ENCODE data around the gene VPS9D1.

VPS9D1 gene

GRCh38 chr16:89732142-89732917, 11.6 kb upstream of the VPS9D1 start:
- DNase-seq = no peak

- no peak for DNase-seq
These were observed 10.0 kb upstream of the VPS9D1 start for GRCh38 chr16:89730610-89731234.

- no peak for DNase-seq
These were observed 9.3 kb upstream of the VPS9D1 start for GRCh38 chr16:89729863-89730593.

DNA sequence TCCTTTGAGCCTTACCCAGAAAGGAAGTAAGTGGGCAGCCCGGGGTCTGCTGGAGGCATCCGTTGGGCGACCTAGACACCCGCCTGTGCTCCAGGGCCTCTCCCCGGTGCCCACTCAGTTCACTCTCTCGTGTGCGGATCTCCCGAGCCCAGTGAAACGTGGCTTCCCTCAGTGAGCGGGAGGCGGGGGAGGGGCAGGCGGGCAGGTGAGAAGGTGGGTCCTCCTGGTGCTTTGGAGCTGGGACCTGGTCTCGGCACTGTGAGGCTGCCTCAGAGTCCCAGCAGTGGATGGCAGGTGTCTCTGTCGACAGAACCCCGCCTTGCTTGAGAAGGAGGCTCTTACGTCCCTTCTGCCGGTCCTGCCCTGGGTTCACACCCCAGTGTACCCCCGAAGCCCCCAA, 8.6 kb upstream of the VPS9D1 start:
- no peak for DNase-seq

DNA sequence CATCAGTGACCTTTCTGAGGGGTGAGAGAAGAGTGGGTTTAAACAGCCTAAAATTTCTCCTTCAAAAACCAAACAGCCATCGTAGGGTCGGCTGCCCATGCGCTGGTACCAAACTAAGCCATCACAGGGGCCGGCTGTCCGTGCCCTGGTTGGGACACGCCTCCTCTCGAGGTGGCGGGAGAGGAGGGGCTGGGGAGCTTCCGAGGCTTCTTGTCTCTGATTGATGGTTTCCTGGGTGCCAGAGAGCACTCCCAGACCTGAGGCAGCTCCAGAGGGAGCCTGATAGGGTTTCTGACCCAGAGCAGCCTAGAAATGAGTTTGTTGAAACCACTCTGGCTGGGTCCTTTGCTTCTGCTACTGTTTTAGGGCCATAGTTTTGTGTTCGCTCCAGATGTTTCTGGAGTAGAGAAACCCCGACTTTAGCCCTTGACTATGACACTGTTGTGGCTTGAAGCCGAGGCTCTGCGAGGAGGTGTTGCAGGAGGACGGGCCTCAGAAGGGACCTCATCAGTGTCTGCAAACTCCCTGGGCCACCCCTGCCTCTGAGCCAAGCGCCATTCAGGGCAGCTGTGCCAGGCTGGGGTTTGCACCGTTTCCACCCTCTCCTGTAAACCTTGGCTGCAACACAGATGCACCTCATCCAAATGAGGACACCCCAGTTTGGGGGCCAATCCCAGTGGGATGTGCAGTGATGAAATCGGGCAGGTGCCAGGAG, 6.9 kb upstream of the VPS9D1 start:
- no peak for DNase-seq

- DNase-seq = no peak
These were observed 2.9 kb upstream of the VPS9D1 start for GRCh38 chr16:89723279-89724250.

GRCh38 chr16:89722392-89723278, 1.9 kb upstream of the VPS9D1 start:
- DNase-seq = no peak

- peak; percentile 35 for DNase-seq
These were observed 1.1 kb upstream of the VPS9D1 start for GRCh38 chr16:89721546-89722391.

DNA sequence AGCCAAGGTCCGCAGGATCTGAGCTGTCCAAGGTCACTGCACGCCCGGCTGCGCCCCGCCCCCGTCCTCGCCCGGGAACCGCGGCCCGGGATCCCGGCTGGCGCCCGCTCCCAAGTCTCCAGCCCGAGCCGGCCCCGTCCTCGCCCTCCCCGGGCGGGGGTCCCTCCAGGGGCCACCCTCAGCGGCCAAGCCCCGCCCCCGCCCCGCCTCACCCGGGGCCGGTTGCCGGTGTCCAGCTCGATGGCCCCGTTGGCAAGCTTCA, 216 bp downstream of the VPS9D1 start:
- no peak for DNase-seq

DNA sequence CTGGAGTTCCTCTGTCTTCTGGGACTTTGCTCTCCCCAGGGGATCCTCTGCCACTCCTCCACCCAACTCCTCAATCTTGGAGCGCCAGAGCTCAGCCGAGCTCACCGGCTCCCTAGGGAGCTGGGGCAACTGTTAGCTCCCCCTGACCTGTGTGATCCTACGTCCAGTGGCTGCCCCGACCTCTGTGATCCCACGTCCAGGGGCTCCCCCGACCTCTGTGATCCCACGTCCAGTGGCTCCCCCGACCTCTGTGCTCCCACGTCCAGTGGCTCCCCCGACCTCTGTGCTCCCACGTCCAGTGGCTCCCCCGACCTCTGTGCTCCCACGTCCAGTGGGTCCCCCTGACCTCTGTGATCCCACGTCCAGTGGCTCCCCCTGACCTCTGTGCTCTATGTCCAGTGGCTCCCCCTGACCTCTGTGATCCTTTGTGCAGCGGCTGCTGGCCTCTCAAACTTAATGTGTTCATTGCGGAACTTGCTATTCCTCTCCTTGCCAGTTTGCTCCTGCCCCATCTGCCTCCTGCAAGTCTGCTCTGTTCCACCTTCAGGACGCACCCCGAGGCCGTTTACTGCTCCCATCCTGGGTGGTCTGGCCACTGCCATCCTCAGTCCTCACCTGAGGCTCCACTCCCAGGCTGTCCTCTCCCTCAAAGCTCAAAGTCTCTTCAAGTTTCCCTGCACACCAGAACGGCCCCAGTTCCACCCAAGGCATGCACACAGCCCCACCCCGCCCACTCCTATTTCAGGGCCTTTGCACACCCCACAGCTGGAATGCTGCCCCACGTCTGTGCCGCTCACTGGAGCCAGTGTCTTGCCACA, 2.8 kb downstream of the VPS9D1 start:
- DNase-seq = no peak

DNA sequence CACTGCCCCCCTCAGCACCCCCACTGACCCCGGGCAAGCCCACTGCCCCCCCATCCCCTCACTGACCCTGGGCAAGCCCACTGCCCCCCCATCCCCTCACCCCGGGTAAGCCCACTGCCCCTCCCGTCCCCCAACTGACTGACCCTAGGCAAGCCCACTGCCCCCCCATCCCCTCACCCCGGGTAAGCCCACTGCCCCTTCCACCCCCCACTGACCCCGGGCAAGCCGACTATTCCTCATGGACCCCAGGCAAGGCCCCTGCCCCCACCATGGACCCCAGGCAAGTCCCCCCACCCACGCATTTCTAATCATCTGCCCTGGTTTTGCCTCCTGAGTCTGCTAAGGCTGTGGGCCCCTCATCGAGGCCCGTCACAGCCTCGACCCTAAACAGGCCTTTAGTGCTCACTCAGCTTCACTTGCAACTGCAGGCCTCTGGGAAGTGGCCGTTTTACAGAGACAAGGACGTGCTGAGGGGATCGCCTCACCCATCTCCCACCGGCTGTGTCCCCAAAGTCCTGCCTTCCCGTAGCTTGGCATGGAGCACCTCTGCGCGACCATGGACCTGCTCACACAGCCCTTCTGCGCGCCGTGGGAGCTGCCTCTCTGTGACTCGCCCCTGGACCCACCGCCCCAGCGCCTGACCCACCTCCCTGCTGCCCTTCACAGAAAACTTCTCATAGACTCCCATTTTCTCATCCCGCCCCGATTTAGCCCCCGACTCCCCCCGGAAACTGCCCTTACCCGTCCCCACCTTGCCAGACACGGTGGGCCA, 3.6 kb downstream of the VPS9D1 start:
- no peak for DNase-seq

- no peak for DNase-seq
These were observed 4.2 kb downstream of the VPS9D1 start for GRCh38 chr16:89716493-89716892.

DNA sequence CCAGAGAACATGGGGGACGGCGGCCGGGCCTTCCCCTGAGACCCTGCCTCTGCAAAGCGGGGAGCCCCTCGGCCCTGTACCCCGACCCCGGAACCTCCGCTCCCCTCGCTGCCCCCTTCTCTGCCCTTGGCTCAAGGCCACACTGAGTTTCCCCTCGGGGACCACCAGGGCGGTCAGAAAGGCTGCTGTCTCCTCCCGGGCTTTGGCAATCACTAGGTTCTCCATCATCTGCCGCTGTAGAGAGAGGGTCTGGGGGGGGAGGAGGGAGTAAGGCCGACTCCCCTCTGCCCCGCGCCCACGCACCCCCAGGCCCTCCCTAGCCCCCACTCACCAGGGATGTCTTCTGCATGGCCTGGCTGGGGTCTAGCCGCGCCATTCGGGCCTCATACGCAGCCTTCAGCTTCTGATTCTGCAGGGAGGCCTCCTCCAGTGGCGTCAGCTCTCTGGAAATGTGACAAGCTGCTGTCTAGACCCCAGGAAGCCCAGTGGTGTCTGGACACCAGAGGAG, 8.4 kb downstream of the VPS9D1 start:
- no peak for DNase-seq

DNA sequence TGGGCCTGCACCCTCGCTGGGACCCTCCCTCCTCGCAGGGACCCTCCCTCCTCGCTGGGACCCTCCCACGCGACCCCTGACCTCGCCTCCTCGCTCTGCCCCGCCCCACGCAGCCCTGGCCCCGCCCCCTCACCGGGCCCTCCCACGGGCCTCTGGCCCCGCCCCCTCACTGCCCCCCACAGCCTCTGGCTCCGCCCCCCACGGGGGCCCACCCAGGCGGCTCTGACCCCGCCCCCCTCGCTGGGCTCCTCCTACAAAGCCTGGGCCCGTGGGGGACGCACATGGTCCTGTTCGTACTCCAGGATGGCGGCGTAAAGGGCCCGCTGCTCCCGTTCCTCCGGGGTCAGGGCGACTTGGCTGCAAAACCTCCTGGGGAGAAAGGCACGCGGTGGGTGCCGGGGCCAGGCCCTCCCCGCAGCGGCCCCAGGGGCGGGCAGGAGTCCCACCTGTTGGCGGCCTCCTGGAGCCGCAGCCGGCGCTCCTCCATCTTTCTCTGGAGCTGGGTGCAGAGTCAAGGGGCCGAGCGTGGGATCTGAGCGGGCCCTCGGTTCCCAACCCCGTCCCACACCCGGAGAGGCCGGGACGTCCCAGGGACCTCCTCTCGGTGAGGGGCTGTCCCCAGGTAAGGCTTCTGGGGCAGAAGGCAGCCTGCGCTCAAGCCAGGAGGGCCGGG, 9.0 kb downstream of the VPS9D1 start:
- peak; percentile 40 for DNase-seq

- no peak for DNase-seq
These were observed 9.8 kb downstream of the VPS9D1 start for GRCh38 chr16:89710709-89711564.

DNA sequence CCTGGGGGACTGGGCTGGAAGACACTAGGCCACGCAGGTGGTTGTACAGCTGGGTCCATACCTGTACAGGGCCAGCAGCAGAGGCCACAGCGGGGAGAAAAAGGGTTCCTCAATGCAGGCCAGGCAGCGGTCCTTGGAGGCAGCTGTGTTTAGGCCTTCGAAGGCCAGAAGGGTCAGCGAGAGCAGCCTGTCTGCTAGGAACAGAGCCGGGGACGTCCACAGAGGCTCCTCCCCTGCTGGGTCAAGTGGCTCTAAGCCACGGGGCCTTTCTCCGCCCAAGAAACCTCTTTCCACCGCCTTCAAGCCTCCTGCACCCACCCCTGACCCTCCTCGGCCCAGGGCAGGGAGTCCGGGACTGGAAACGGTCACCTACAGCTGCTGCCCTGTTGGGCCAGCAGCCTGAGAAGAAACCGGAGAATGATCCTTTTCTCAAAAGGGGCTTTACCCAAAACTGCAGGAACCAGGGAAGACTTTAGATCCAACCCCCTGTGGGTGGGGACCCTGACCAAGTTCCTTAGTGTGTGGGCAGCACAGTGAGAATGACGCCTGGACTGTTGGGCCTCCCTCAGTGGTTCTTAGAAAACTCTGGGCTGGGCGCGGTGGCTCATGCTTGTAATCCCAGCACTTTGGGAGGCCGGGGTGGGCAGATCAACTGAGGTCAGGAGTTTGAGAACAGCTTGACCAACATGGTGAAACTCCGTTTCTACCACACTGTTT, 10.8 kb downstream of the VPS9D1 start:
- DNase-seq = no peak
